ENCODE data around the gene PIK3C2G.
A peak's percentile ranks its signal among the peaks of the same experiment; 100 is the strongest.

PIK3C2G gene

GRCh38 chr12:18580706-18581105, 319.4 kb downstream of the PIK3C2G start:
- H2AFZ ChIP-seq (ENCODE audit: low read depth, low read length) = no peak overlapping the region
- no peaks in the 10 kb centered on the region for H3K27me3 ChIP-seq (ENCODE audit: insufficient read depth, low read length)
- H3K36me3 ChIP-seq (ENCODE audit: insufficient read depth, low read length) = no peaks in the 10 kb centered on the region
- peaks cover 3% of the 10 kb centered on the region for H3K9me3 ChIP-seq (ENCODE audit: low read length)
- no peaks in the 10 kb centered on the region for H3K4me1 ChIP-seq (ENCODE audit: insufficient read depth, low read length)
- H3K4me3 ChIP-seq (ENCODE audit: low read length) = no peak overlapping the region

- H3K4me3 ChIP-seq (ENCODE audit: low read length) = no peak overlapping the region
- no peaks in the 10 kb centered on the region for H3K27me3 ChIP-seq (ENCODE audit: insufficient read depth, low read length)
- no peaks in the 10 kb centered on the region for H3K4me1 ChIP-seq (ENCODE audit: insufficient read depth, low read length)
- no peak overlapping the region for H2AFZ ChIP-seq (ENCODE audit: low read depth, low read length)
- H3K9me3 ChIP-seq (ENCODE audit: low read length) = peaks cover 3% of the 10 kb centered on the region
- no peaks in the 10 kb centered on the region for H3K36me3 ChIP-seq (ENCODE audit: insufficient read depth, low read length)
These were observed 320.1 kb downstream of the PIK3C2G start for GRCh38 chr12:18581232-18581962.

GRCh38 chr12:18583655-18584054, 322.3 kb downstream of the PIK3C2G start:
- Histone ChIP-seq H3K4me3 (ENCODE audit: low read length) (no peak overlapping the region), H3K4me1 (ENCODE audit: insufficient read depth, low read length) (no peaks in the 10 kb centered on the region), H2AFZ (ENCODE audit: low read depth, low read length) (no peak overlapping the region), H3K9me3 (ENCODE audit: low read length) (peaks cover 5% of the 10 kb centered on the region), H3K27me3 (ENCODE audit: insufficient read depth, low read length) (no peaks in the 10 kb centered on the region), H3K36me3 (ENCODE audit: insufficient read depth, low read length) (no peaks in the 10 kb centered on the region)

- Histone ChIP-seq H3K4me3 (ENCODE audit: low read length) (no peak overlapping the region), H3K9me3 (ENCODE audit: low read length) (peaks cover 5% of the 10 kb centered on the region)
These were observed 325.3 kb downstream of the PIK3C2G start for GRCh38 chr12:18586581-18586980.

GRCh38 chr12:18589316-18589715, 328.0 kb downstream of the PIK3C2G start:
- H3K4me3 ChIP-seq (ENCODE audit: low read length) = no peak overlapping the region
- H2AFZ ChIP-seq (ENCODE audit: low read depth, low read length) = no peak overlapping the region
- H3K4me1 ChIP-seq (ENCODE audit: insufficient read depth, low read length) = no peaks in the 10 kb centered on the region
- H3K9me3 ChIP-seq (ENCODE audit: low read length) = peaks cover 2% of the 10 kb centered on the region
- H3K36me3 ChIP-seq (ENCODE audit: insufficient read depth, low read length) = no peaks in the 10 kb centered on the region
- no peaks in the 10 kb centered on the region for H3K27me3 ChIP-seq (ENCODE audit: insufficient read depth, low read length)

More at GRCh38 chr12:18586581-18586980, 325.3 kb downstream of the PIK3C2G start:
- Histone ChIP-seq H2AFZ (ENCODE audit: low read depth, low read length) (no peak overlapping the region), H3K27me3 (ENCODE audit: insufficient read depth, low read length) (no peaks in the 10 kb centered on the region), H3K4me1 (ENCODE audit: insufficient read depth, low read length) (no peaks in the 10 kb centered on the region), H3K36me3 (ENCODE audit: insufficient read depth, low read length) (no peaks in the 10 kb centered on the region)

- no peak overlapping the region for H2AFZ ChIP-seq (ENCODE audit: low read depth, low read length)
- no peak overlapping the region for H3K4me3 ChIP-seq (ENCODE audit: low read length)
- H3K4me1 ChIP-seq (ENCODE audit: insufficient read depth, low read length) = no peaks in the 10 kb centered on the region
- H3K9me3 ChIP-seq (ENCODE audit: low read length) = peaks cover 2% of the 10 kb centered on the region
- H3K36me3 ChIP-seq (ENCODE audit: insufficient read depth, low read length) = no peaks in the 10 kb centered on the region
- H3K27me3 ChIP-seq (ENCODE audit: insufficient read depth, low read length) = no peaks in the 10 kb centered on the region
These were observed 330.2 kb downstream of the PIK3C2G start for GRCh38 chr12:18591473-18591872.

GRCh38 chr12:18595412-18595811, 334.1 kb downstream of the PIK3C2G start:
- H2AFZ ChIP-seq (ENCODE audit: low read depth, low read length) = no peak overlapping the region
- H3K36me3 ChIP-seq (ENCODE audit: insufficient read depth, low read length) = no peaks in the 10 kb centered on the region
- no peak overlapping the region for H3K4me3 ChIP-seq (ENCODE audit: low read length)
- H3K4me1 ChIP-seq (ENCODE audit: insufficient read depth, low read length) = no peaks in the 10 kb centered on the region
- no peaks in the 10 kb centered on the region for H3K9me3 ChIP-seq (ENCODE audit: low read length)
- H3K27me3 ChIP-seq (ENCODE audit: insufficient read depth, low read length) = no peaks in the 10 kb centered on the region

GRCh38 chr12:18601962-18602361, 340.6 kb downstream of the PIK3C2G start:
- no peaks in the 10 kb centered on the region for H3K27me3 ChIP-seq (ENCODE audit: insufficient read depth, low read length)
- peak overlapping the region; percentile 36 for H2AFZ ChIP-seq (ENCODE audit: low read depth, low read length)
- H3K4me1 ChIP-seq (ENCODE audit: insufficient read depth, low read length) = no peaks in the 10 kb centered on the region
- H3K9me3 ChIP-seq (ENCODE audit: low read length) = no peaks in the 10 kb centered on the region
- H3K4me3 ChIP-seq (ENCODE audit: low read length) = no peak overlapping the region
- H3K36me3 ChIP-seq (ENCODE audit: insufficient read depth, low read length) = no peaks in the 10 kb centered on the region

GRCh38 chr12:18612971-18613370, 351.7 kb downstream of the PIK3C2G start:
- Histone ChIP-seq H3K27me3 (ENCODE audit: insufficient read depth, low read length) (no peaks in the 10 kb centered on the region), H3K9me3 (ENCODE audit: low read length) (no peaks in the 10 kb centered on the region), H3K36me3 (ENCODE audit: insufficient read depth, low read length) (no peaks in the 10 kb centered on the region), H3K4me1 (ENCODE audit: insufficient read depth, low read length) (no peaks in the 10 kb centered on the region), H2AFZ (ENCODE audit: low read depth, low read length) (no peak overlapping the region), H3K4me3 (ENCODE audit: low read length) (no peak overlapping the region)

- no peak overlapping the region for H3K4me3 ChIP-seq (ENCODE audit: low read length)
- no peaks in the 10 kb centered on the region for H3K27me3 ChIP-seq (ENCODE audit: insufficient read depth, low read length)
- no peaks in the 10 kb centered on the region for H3K9me3 ChIP-seq (ENCODE audit: low read length)
- H3K36me3 ChIP-seq (ENCODE audit: insufficient read depth, low read length) = no peaks in the 10 kb centered on the region
- no peak overlapping the region for H2AFZ ChIP-seq (ENCODE audit: low read depth, low read length)
- H3K4me1 ChIP-seq (ENCODE audit: insufficient read depth, low read length) = no peaks in the 10 kb centered on the region
These were observed 359.7 kb downstream of the PIK3C2G start for GRCh38 chr12:18620986-18621385.

- H3K36me3 ChIP-seq (ENCODE audit: insufficient read depth, low read length) = no peaks in the 10 kb centered on the region
- no peaks in the 10 kb centered on the region for H3K27me3 ChIP-seq (ENCODE audit: insufficient read depth, low read length)
- no peaks in the 10 kb centered on the region for H3K9me3 ChIP-seq (ENCODE audit: low read length)
- H3K4me1 ChIP-seq (ENCODE audit: insufficient read depth, low read length) = no peaks in the 10 kb centered on the region
- H3K4me3 ChIP-seq (ENCODE audit: low read length) = no peak overlapping the region
- H2AFZ ChIP-seq (ENCODE audit: low read depth, low read length) = no peak overlapping the region
These were observed 368.1 kb downstream of the PIK3C2G start for GRCh38 chr12:18629445-18629844.

- Histone ChIP-seq H3K4me3 (ENCODE audit: low read length) (no peak overlapping the region), H3K4me1 (ENCODE audit: insufficient read depth, low read length) (no peaks in the 10 kb centered on the region), H3K9me3 (ENCODE audit: low read length) (no peaks in the 10 kb centered on the region), H2AFZ (ENCODE audit: low read depth, low read length) (no peak overlapping the region), H3K27me3 (ENCODE audit: insufficient read depth, low read length) (no peaks in the 10 kb centered on the region), H3K36me3 (ENCODE audit: insufficient read depth, low read length) (no peaks in the 10 kb centered on the region)
These were observed 368.6 kb downstream of the PIK3C2G start for GRCh38 chr12:18629916-18630315.

GRCh38 chr12:18631339-18631738, 370.0 kb downstream of the PIK3C2G start:
- Histone ChIP-seq H3K4me3 (ENCODE audit: low read length) (no peak overlapping the region), H3K36me3 (ENCODE audit: insufficient read depth, low read length) (no peaks in the 10 kb centered on the region), H2AFZ (ENCODE audit: low read depth, low read length) (no peak overlapping the region), H3K4me1 (ENCODE audit: insufficient read depth, low read length) (no peaks in the 10 kb centered on the region), H3K27me3 (ENCODE audit: insufficient read depth, low read length) (no peaks in the 10 kb centered on the region), H3K9me3 (ENCODE audit: low read length) (no peaks in the 10 kb centered on the region)

GRCh38 chr12:18632848-18633247, 371.5 kb downstream of the PIK3C2G start:
- no peaks in the 10 kb centered on the region for H3K27me3 ChIP-seq (ENCODE audit: insufficient read depth, low read length)
- H2AFZ ChIP-seq (ENCODE audit: low read depth, low read length) = no peak overlapping the region
- H3K4me1 ChIP-seq (ENCODE audit: insufficient read depth, low read length) = no peaks in the 10 kb centered on the region
- no peaks in the 10 kb centered on the region for H3K36me3 ChIP-seq (ENCODE audit: insufficient read depth, low read length)
- no peak overlapping the region for H3K4me3 ChIP-seq (ENCODE audit: low read length)
- H3K9me3 ChIP-seq (ENCODE audit: low read length) = no peaks in the 10 kb centered on the region
